ENCODE results near the gene TIMM22.

TIMM22 gene

GRCh38 chr17:1005361-1005946 lies 8.5 kb downstream of the TIMM22 start:
- Histone ChIP-seq H2AFZ (ENCODE audit: low read length) (no peak overlapping the region), H3K4me2 (ENCODE audit: low read depth, low read length) (no peak overlapping the region), H3F3A (ENCODE audit: insufficient read depth, low read length) (peaks cover 4% of the 10 kb centered on the region; the same call in 1 of the 2 replicates), H3K9me2 (replicated peaks; ENCODE audit: insufficient read depth, low read length) (no peaks in the 10 kb centered on the region), H4K20me1 (ENCODE audit: insufficient read depth, low read length) (no peaks in the 10 kb centered on the region), H3K27me3 (replicated peaks; ENCODE audit: insufficient read depth, low read length) (no peaks in the 10 kb centered on the region), H3K79me2 (ENCODE audit: low read length) (peaks cover 11% of the 10 kb centered on the region; the same call in 1 of the 2 replicates), H3K27ac (ENCODE audit: low read length) (no peak overlapping the region), H3K9ac (ENCODE audit: low read length) (no peak overlapping the region), H3K9me3 (replicated peaks; ENCODE audit: insufficient read depth, low read length) (no peaks in the 10 kb centered on the region), H3K36me3 (replicated peaks; ENCODE audit: insufficient read depth, low read length) (peaks cover 10% of the 10 kb centered on the region; the same call in 1 of the 2 replicates), H3K4me1 (ENCODE audit: low read length) (no peaks in the 10 kb centered on the region), H3K4me3 (ENCODE audit: low read length) (no peak overlapping the region)
- TF ChIP-seq CTCF (IDR thresholded peaks at IDR 0.05; ENCODE audit: low read length) (no peak), EZH2phosphoT487 (IDR thresholded peaks at IDR 0.05; ENCODE audit: low read length) (no peak), EZH2 (optimal IDR thresholded peaks at IDR 0.05; ENCODE audit: low read depth, low read length) (no peak)
- DNase-seq: no peak

- H3K9me3 ChIP-seq (replicated peaks; ENCODE audit: insufficient read depth, low read length): no peaks in the 10 kb centered on the region
- H3K4me1 ChIP-seq (ENCODE audit: low read length): no peaks in the 10 kb centered on the region
- no peaks in the 10 kb centered on the region for H3K27me3 ChIP-seq (replicated peaks; ENCODE audit: insufficient read depth, low read length)
- H3K4me2 ChIP-seq (ENCODE audit: low read depth, low read length): no peak overlapping the region
- H2AFZ ChIP-seq (ENCODE audit: low read length): no peak overlapping the region
- no peak overlapping the region for H3K4me3 ChIP-seq (ENCODE audit: low read length)
- H3K27ac ChIP-seq (ENCODE audit: low read length): no peak overlapping the region
- H3K9me2 ChIP-seq (replicated peaks; ENCODE audit: insufficient read depth, low read length): no peaks in the 10 kb centered on the region
- H3K79me2 ChIP-seq (ENCODE audit: low read length): peaks cover 7% of the 10 kb centered on the region; the same call in 1 of the 2 replicates
- no peaks in the 10 kb centered on the region for H3F3A ChIP-seq (ENCODE audit: insufficient read depth, low read length)
- no peaks in the 10 kb centered on the region for H4K20me1 ChIP-seq (ENCODE audit: insufficient read depth, low read length)
- no peak for DNase-seq
- no peak overlapping the region for H3K9ac ChIP-seq (ENCODE audit: low read length)
- H3K36me3 ChIP-seq (replicated peaks; ENCODE audit: insufficient read depth, low read length): peaks cover 4% of the 10 kb centered on the region; the same call in 1 of the 2 replicates
- no peak for TF ChIP-seq EZH2 (optimal IDR thresholded peaks at IDR 0.05; ENCODE audit: low read depth, low read length)
- TF ChIP-seq CTCF (IDR thresholded peaks at IDR 0.05; ENCODE audit: low read length): no peak
- no peak for TF ChIP-seq EZH2phosphoT487 (IDR thresholded peaks at IDR 0.05; ENCODE audit: low read length)
Measured at GRCh38 chr17:1006054-1006453, 9.1 kb downstream of the TIMM22 start.

GRCh38 chr17:1007310-1008007 lies 10.5 kb downstream of the TIMM22 start:
- Histone ChIP-seq H3K27me3 (replicated peaks; ENCODE audit: insufficient read depth, low read length) (no peaks in the 10 kb centered on the region), H3K9ac (ENCODE audit: low read length) (no peak overlapping the region), H3K79me2 (ENCODE audit: low read length) (no peaks in the 10 kb centered on the region), H3K9me2 (replicated peaks; ENCODE audit: insufficient read depth, low read length) (no peaks in the 10 kb centered on the region), H4K20me1 (ENCODE audit: insufficient read depth, low read length) (no peaks in the 10 kb centered on the region), H3K9me3 (replicated peaks; ENCODE audit: insufficient read depth, low read length) (no peaks in the 10 kb centered on the region), H3K4me3 (ENCODE audit: low read length) (no peak overlapping the region), H3F3A (ENCODE audit: insufficient read depth, low read length) (no peaks in the 10 kb centered on the region), H3K4me1 (ENCODE audit: low read length) (no peaks in the 10 kb centered on the region), H3K27ac (ENCODE audit: low read length) (no peak overlapping the region), H3K4me2 (ENCODE audit: low read depth, low read length) (no peak overlapping the region), H3K36me3 (replicated peaks; ENCODE audit: insufficient read depth, low read length) (no peaks in the 10 kb centered on the region), H2AFZ (ENCODE audit: low read length) (no peak overlapping the region)
- DNase-seq: no peak
- TF ChIP-seq EZH2phosphoT487 (IDR thresholded peaks at IDR 0.05; ENCODE audit: low read length): no peak
- TF ChIP-seq EZH2 (optimal IDR thresholded peaks at IDR 0.05; ENCODE audit: low read depth, low read length): no peak
- TF ChIP-seq CTCF (IDR thresholded peaks at IDR 0.05; ENCODE audit: low read length): no peak

Data from MM.1S (cell line).